Activated CD4-positive, alpha-beta T cell treated with anti-CD3 and anti-CD28 coated beads, Interleukin-2, amount 10 ng/mL, durations not matched to agents 24 days and 14 days (primary cell): ENCODE data around the gene EPB41. TPM values are rescaled to one million over a fixed set of nuclear protein-coding genes. Genes with fewer than 3 reads are reported as not detected.
A peak's percentile ranks its signal among the peaks of the same experiment; 100 is the strongest.
"Not testable (repeated sequence)": the region's sequence is repeated elsewhere in the genome, so short reads cannot be mapped to it uniquely, and the experiment has no call there.

ENCODE experiments used
- DNase-seq: peaks from one replicate; pipeline ENCODE4 v3.0.0; 2022
- H3K27ac Mint-ChIP-seq: one replicate; pipeline ENCODE4 v1.8.0; 2022; ENCODE audit warnings: mild to moderate bottlenecking, mixed read lengths
- H3K27me3 Mint-ChIP-seq: one replicate; pipeline ENCODE4 v1.8.0; 2022; ENCODE audit warnings: mixed read lengths
- H3K36me3 Mint-ChIP-seq: one replicate; pipeline ENCODE4 v1.8.0; 2022; ENCODE audit warnings: low read depth, mild to moderate bottlenecking, mixed read lengths
- H3K4me1 Mint-ChIP-seq: one replicate; pipeline ENCODE4 v1.8.0; 2021; ENCODE audit warnings: mixed read lengths
- H3K4me3 Mint-ChIP-seq: one replicate; pipeline ENCODE4 v1.8.0; 2022; ENCODE audit warnings: mild to moderate bottlenecking, moderate library complexity, mixed read lengths
- H3K9me3 Mint-ChIP-seq: one replicate; pipeline ENCODE4 v1.8.0; 2021; ENCODE audit warnings: mixed read lengths
- intact Hi-C: fragments of 100-400 bp; cut with micrococcal nuclease; formaldehyde crosslinking; loops from one replicate; pipeline ENCODE4 v1.15.1; 2023
- total RNA-seq: library from RNA; stranded (reverse); gene quantifications from 2 replicates; pipeline ENCODE4 v1.2.3, GENCODE V29; 2022

Gene EPB41
- total RNA-seq, 1 donor from 2014 or later: 79.7 TPM

DNA sequence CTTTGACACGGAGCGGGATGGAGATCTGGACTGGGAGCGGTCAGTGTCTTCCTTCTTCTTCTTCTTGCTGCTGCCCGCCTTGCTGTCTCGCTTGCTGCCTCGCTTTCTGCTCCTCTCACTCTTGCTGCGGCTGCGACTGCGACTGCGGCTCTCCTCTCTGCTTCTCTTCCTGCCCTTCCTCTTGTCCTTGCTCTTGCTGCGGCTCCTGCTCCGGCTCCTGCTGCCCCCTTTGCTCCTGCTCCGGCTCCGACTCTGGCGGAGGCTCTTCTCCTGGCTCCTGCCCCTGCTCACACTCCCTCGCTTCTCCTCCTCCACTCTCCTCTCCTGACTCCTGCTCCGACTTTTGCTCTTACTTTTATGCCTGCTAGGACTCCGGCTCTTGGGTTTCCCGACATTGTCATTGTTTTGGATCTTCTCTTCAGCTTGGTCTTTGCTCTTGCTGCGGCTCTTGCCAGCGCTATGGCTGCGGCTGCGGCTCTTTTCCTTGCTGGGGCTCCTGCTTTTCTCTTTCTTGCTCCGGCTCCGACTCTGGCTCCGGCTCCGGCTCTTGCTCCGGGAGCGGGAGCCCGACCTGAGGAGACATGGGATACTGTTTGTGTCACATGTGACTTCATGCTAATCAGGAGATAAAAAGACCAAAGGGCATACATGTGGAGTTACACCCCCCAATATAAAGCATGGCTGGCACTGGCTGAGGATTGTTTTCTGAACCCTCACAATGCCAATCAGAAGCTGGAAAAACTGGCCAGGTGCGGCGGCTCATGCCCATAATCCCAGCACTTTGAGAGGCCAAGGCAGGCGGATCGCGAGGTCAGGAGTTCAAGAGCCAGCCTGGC lies 234.5 kb downstream of the EPB41 start:
- peaks cover 3% of the 10 kb centered on the region for H3K4me1 Mint-ChIP-seq
- no peaks in the 10 kb centered on the region for H3K27me3 Mint-ChIP-seq
- DNase-seq: no peak
- H3K27ac Mint-ChIP-seq: peak overlapping the region; percentile 16
- H3K4me3 Mint-ChIP-seq: no peak overlapping the region
- H3K9me3 Mint-ChIP-seq: no peaks in the 10 kb centered on the region
- intact Hi-C loops: no loop called here
- H3K36me3 Mint-ChIP-seq: peaks cover 77% of the 10 kb centered on the region

DNA sequence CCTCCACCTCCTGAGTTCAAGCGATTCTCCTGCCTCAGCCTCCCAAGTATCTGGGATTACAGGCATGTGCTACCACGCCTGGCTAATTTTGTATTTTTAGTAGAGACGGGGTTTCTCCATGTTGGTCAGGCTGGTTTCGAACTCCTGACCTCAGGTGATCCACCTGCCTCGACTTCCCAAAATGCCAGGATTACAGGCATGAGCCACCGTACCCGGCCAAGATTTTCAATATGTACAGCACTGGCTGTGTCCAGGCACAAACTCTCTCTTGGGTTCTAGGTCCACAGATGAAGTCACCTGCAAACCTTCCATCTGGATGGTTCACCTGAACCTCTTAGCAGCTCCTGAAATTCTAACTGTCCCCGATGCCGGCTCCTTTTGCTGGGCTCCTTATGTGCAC lies 236.0 kb downstream of the EPB41 start:
- intact Hi-C loops, H3K4me1 Mint-ChIP-seq, H3K4me3 Mint-ChIP-seq, H3K27me3 Mint-ChIP-seq, DNase-seq, H3K27ac Mint-ChIP-seq, H3K9me3 Mint-ChIP-seq: not testable (repeated sequence)
- peaks cover 87% of the 10 kb centered on the region for H3K36me3 Mint-ChIP-seq

DNA sequence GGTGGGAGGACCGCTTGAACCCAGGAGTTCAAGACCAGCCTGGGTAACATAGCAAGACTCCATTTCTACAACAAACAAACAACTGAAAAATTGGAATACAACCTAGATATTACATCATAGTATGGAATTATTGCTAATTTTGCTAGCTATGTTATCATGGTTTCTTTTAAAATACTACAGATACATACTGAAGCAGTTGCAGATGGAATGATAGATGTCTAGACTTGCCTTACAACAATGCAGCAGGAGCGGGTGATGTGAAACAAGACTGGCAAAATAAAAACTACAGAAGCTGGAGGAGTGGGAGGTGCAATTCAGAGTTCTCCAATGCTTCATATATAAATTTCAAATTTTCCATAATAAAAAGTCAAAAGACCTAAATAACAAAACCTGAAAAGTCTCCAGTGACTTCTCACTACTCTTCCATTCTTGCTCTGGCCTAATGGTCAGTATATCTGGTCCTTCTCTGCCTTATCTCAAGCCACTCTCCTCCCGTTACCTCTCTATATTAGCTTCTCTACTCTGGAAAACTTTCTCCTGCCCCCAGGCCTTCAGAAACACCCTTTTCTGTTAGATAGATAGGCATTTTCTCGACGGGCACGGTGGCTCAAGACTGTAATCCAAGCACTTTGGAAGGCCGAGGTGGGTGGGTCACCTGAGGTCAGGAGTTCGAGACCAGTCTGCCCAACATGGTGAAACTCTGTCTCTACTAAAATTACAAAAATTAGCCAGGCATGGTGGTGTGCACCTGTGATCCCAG lies 237.9 kb downstream of the EPB41 start:
- Mint-ChIP-seq H3K4me1 (no peaks in the 10 kb centered on the region), H3K9me3 (no peaks in the 10 kb centered on the region), H3K36me3 (peaks cover 86% of the 10 kb centered on the region), H3K4me3 (no peak overlapping the region), H3K27me3 (no peaks in the 10 kb centered on the region), H3K27ac (no peak overlapping the region)
- intact Hi-C loops: no loop called here
- no peak for DNase-seq

DNA sequence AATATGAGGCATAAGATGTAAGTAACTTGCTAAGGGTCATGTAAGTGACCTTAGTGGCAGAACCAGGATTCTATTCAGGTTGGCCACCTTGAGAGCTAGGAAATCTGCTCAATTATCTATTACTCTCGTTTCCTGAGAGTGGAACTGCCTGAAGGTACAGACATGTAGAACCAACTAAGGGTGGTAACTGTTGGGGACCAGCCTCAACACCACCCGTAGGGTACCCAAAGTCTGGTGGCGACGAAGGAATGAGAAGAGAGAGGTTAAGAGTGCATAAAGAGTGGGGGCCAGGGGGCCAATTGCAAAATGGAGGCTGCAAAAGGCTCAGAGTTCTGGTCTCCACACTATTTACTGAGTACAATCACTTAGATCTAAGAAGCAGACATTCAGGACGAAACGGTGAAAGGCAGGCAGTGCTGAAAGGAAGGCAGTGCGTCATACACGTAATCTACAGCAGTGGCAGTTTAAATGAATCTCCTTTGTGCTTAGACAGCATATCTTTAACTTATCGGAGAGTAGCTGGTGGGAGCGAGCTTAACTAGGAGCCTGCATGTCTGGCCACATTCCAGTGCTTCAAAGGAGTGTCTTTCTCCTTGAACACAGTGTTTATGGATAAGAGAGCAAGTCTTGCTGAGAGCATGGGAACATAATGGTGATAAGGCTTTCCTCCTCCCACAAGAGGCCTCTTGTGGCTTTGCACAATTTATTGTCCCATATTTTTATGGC lies 242.3 kb downstream of the EPB41 start:
- Mint-ChIP-seq H3K36me3 (peaks cover 72% of the 10 kb centered on the region), H3K4me3 (no peak overlapping the region), H3K4me1 (peaks cover 4% of the 10 kb centered on the region), H3K9me3 (no peaks in the 10 kb centered on the region), H3K27ac (no peak overlapping the region), H3K27me3 (no peaks in the 10 kb centered on the region)
- DNase-seq: no peak
- intact Hi-C loops: no loop called here

DNA sequence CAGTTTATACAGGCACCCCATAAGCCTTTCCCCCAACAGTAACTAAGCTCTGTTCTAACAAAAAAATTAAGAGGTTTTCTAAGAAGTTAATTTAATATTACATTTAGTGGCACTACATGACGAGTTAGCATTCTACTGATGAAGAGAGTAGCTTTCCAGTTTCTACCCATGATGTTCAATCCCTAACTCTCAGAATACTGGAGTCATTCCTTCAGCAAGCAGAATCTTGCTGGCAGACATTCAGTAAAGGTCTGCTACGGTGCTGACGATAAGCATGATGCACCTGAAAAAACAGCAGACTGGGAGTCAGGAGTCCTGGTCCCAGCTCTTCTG lies 242.9 kb downstream of the EPB41 start:
- Mint-ChIP-seq H3K27ac (no peak overlapping the region), H3K4me1 (peaks cover 6% of the 10 kb centered on the region), H3K36me3 (peaks cover 67% of the 10 kb centered on the region), H3K27me3 (no peaks in the 10 kb centered on the region), H3K4me3 (no peak overlapping the region), H3K9me3 (no peaks in the 10 kb centered on the region)
- DNase-seq: no peak
- intact Hi-C loops: no loop called here

DNA sequence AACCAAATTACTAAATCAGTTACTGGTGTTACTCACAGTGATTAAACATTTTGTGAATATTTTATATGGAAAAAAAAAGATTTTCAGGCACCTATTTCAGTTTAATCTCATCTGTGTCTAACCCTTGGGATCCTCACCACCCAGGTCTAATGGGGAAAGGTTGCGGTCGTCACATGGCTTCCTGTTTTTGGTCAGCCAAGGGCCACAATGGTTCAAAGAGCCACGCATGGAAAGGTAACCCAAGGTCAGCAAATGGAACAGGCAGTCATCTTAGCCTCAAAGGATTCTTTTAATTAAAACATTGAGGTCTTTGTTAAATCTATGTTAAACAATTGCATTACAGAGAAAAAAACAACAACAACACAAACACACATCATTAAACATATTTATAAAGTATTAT lies 245.4 kb downstream of the EPB41 start:
- Mint-ChIP-seq H3K9me3 (no peaks in the 10 kb centered on the region), H3K4me1 (peaks cover 15% of the 10 kb centered on the region), H3K27me3 (no peaks in the 10 kb centered on the region), H3K27ac (no peak overlapping the region), H3K4me3 (no peak overlapping the region), H3K36me3 (peaks cover 60% of the 10 kb centered on the region)
- intact Hi-C loops: no loop called here
- DNase-seq: no peak

DNA sequence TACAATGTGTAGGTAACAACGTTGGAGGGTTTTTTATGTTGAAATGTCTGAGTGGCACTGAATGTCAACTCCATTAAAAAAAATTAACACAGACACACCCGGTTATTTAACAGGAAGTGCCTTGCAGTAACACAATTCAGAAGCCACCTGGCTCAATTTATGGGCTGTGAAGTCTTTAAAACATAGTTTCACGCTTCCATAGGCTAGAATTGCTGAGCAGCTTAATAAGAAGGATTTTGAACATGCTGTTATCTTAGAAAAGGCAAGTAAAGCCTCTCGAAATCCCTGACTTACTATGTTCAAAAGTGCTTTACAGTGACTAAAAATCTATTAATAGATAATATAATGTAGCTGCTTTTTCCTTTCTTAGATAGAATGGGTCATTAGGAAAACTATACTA lies 247.7 kb downstream of the EPB41 start:
- Mint-ChIP-seq H3K36me3 (peaks cover 62% of the 10 kb centered on the region), H3K4me3 (no peak overlapping the region), H3K9me3 (no peaks in the 10 kb centered on the region), H3K27ac (no peak overlapping the region), H3K27me3 (no peaks in the 10 kb centered on the region), H3K4me1 (peaks cover 34% of the 10 kb centered on the region)
- no peak for DNase-seq
- intact Hi-C loops: no loop called here

DNA sequence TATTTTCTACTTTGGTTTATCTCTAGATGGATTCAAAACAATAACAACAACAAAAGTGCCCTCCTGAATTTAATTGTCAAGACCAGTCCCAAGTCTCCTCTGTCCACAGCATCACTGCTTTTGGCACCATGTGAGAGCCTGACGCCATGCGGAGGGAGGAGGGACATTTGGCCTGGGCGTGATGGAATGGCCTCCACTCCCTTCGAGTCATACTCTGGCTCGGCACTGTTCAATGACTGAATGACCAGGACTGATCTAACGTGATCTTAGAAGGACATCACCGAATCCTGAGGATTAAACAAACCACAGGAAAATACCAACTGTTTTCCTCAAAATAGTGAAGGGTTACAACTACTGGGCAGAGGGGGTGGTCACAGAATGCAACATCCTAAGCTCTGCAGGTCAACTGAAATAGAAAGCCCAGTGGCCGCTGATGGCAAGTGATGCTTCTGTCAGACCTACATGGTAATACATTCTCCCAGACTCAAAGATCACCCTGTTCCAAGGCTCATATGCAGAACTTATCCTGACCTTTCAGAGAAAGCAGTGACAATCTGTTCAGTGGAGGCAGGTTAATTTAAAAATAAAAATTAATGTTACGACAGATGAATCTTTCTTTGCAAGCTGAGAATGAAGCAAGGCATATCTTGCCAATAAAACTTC lies 248.2 kb downstream of the EPB41 start:
- DNase-seq: no peak
- Mint-ChIP-seq H3K4me1 (peaks cover 37% of the 10 kb centered on the region), H3K27ac (no peak overlapping the region), H3K27me3 (no peaks in the 10 kb centered on the region), H3K4me3 (no peak overlapping the region), H3K9me3 (no peaks in the 10 kb centered on the region), H3K36me3 (peaks cover 60% of the 10 kb centered on the region)
- intact Hi-C loops: no loop called here

DNA sequence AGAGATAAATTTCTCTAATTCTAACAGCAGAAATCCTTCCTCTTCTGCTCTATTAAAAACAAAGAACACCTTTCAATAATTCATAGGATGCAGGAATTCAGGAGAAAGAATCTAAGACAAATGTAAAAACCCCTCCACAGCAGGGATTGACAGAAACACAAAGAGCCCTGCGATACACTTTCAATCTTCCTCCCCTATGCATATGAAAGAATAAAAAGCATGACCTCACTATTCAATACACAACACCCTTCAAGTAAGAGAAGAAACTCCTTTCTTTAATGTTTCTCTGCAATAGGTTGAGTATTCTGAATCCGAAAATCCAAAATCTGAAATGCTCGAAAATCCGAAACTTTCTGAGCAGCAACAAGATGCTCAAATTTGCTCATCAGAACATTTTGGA lies 250.2 kb downstream of the EPB41 start:
- no peak for DNase-seq
- Mint-ChIP-seq H3K36me3 (peaks cover 50% of the 10 kb centered on the region), H3K27me3 (no peaks in the 10 kb centered on the region), H3K9me3 (no peaks in the 10 kb centered on the region), H3K4me3 (no peak overlapping the region), H3K4me1 (peaks cover 48% of the 10 kb centered on the region), H3K27ac (no peak overlapping the region)
- intact Hi-C loops: no loop called here

DNA sequence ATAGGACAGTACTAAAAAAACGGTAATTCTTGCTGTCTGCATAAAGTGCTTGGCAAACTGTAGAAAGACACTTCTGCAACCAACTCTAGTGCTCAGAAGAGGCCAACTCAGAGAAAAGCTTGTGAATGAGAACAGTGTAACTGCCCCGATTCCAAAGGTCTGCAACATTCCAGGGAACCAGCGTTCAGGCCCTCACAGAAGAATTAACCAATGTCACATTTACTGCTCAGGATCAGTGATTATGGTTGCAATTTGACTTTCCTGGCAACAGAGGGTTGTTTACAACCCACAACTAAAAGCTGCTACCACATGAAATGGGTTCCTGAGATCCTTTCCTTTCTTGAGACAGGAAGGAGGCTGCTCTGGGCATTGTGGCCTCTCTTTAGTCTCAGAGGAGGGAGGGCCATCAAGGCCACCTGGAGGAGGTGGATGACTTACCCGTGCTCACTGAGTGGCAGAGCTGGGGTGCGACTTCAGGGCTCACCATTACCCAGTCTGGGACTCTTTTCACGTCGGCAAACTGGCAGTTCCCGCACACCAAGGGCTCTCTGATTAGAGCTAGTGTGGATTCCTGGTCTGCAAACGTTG lies 252.0 kb downstream of the EPB41 start:
- peaks cover 51% of the 10 kb centered on the region for H3K36me3 Mint-ChIP-seq
- no peaks in the 10 kb centered on the region for H3K9me3 Mint-ChIP-seq
- peak overlapping the region; percentile 86 for H3K27ac Mint-ChIP-seq
- peaks cover 62% of the 10 kb centered on the region for H3K4me1 Mint-ChIP-seq
- intact Hi-C loops: no loop called here
- H3K4me3 Mint-ChIP-seq: no peak overlapping the region
- peak; percentile 73 for DNase-seq
- H3K27me3 Mint-ChIP-seq: no peaks in the 10 kb centered on the region

DNA sequence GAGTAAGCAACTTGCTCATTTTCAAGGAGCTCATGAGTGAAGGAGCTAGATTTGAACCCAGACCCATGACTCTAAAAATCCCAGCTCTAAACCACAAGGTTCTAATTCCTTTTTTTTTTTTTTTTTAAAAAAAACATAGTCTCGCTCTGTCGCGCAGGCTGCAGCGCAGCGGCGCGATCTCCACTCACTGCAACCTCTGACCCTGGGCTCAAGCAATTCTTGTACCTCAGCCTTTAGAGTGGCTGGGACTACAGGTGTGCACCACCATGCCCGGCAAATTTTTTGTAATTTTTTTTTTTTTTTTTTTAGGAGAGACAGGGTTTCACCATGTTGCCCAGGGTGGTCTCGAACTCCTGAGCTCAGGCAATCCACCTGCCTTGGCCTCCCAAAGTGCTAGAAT lies 253.5 kb downstream of the EPB41 start:
- H3K27me3 Mint-ChIP-seq: no peaks in the 10 kb centered on the region
- H3K4me3 Mint-ChIP-seq: no peak overlapping the region
- peaks cover 56% of the 10 kb centered on the region for H3K36me3 Mint-ChIP-seq
- intact Hi-C loops: no loop called here
- no peak overlapping the region for H3K27ac Mint-ChIP-seq
- DNase-seq: no peak
- H3K4me1 Mint-ChIP-seq: peaks cover 65% of the 10 kb centered on the region
- H3K9me3 Mint-ChIP-seq: no peaks in the 10 kb centered on the region
